ENCODE data around the gene SLC9A2. TPM values are rescaled to one million over a fixed set of nuclear protein-coding genes. Genes with fewer than 3 reads are reported as not detected.

SLC9A2 gene
- total RNA-seq, 2 donors from 2014 or later = not detected

DNA sequence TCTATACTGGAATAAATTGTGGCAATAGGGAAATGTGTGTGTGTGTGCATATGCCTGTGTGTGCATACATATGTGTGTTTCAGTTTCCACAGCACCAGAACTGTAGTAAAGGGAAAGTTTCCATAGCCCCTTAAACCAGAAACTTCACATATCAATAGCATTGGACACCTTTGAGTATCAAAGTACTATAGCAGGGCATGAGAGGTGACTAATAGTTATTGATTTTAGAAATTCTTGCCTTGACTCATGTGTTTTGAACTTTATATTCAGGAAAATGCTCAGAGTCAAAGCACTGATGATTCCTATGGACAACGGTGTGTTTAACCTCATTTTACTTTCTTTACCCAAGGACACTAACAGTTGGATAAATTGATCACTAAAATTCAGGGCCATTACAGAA lies 50.0 kb downstream of the SLC9A2 start:
- Mint-ChIP-seq H3K4me3 (no peak overlapping the region), H3K4me1 (no peaks in the 10 kb centered on the region), H3K36me3 (ENCODE audit: low read depth) (no peaks in the 10 kb centered on the region), H3K27me3 (peaks cover 33% of the 10 kb centered on the region), H3K27ac (no peak overlapping the region)
- no peak for DNase-seq
- no peak for ATAC-seq
- H3K9me3 ChIP-seq (ENCODE audit: control insufficient read depth, low read length, poor library complexity, severe bottlenecking) = no peaks in the 10 kb centered on the region

GRCh38 chr2:102672107-102672776 lies 52.9 kb downstream of the SLC9A2 start:
- H3K9me3 ChIP-seq (ENCODE audit: control insufficient read depth, low read length, poor library complexity, severe bottlenecking) = no peaks in the 10 kb centered on the region
- peaks cover 50% of the 10 kb centered on the region for H3K27me3 Mint-ChIP-seq
- no peak overlapping the region for H3K4me3 Mint-ChIP-seq
- ATAC-seq (no peak), DNase-seq (no peak)
- H3K4me1 Mint-ChIP-seq = no peaks in the 10 kb centered on the region
- no peaks in the 10 kb centered on the region for H3K36me3 Mint-ChIP-seq (ENCODE audit: low read depth)
- H3K27ac Mint-ChIP-seq = no peak overlapping the region

GRCh38 chr2:102674370-102674769 lies 55.0 kb downstream of the SLC9A2 start:
- H3K4me3 Mint-ChIP-seq = no peak overlapping the region
- DNase-seq (no peak), ATAC-seq (no peak)
- H3K27me3 Mint-ChIP-seq = peaks cover 38% of the 10 kb centered on the region
- no peaks in the 10 kb centered on the region for H3K4me1 Mint-ChIP-seq
- H3K36me3 Mint-ChIP-seq (ENCODE audit: low read depth) = no peaks in the 10 kb centered on the region
- no peak overlapping the region for H3K27ac Mint-ChIP-seq
- no peaks in the 10 kb centered on the region for H3K9me3 ChIP-seq (ENCODE audit: control insufficient read depth, low read length, poor library complexity, severe bottlenecking)

GRCh38 chr2:102674836-102675235 lies 55.5 kb downstream of the SLC9A2 start:
- no peaks in the 10 kb centered on the region for H3K4me1 Mint-ChIP-seq
- H3K27me3 Mint-ChIP-seq = peaks cover 34% of the 10 kb centered on the region
- no peak for ATAC-seq
- DNase-seq = no peak
- no peak overlapping the region for H3K27ac Mint-ChIP-seq
- no peaks in the 10 kb centered on the region for H3K9me3 ChIP-seq (ENCODE audit: control insufficient read depth, low read length, poor library complexity, severe bottlenecking)
- no peak overlapping the region for H3K4me3 Mint-ChIP-seq
- H3K36me3 Mint-ChIP-seq (ENCODE audit: low read depth) = no peaks in the 10 kb centered on the region

GRCh38 chr2:102677244-102678215 lies 58.2 kb downstream of the SLC9A2 start:
- Mint-ChIP-seq H3K4me3 (no peak overlapping the region), H3K27me3 (peaks cover 31% of the 10 kb centered on the region), H3K4me1 (no peaks in the 10 kb centered on the region), H3K27ac (no peak overlapping the region), H3K36me3 (ENCODE audit: low read depth) (no peaks in the 10 kb centered on the region)
- no peak for ATAC-seq
- no peaks in the 10 kb centered on the region for H3K9me3 ChIP-seq (ENCODE audit: control insufficient read depth, low read length, poor library complexity, severe bottlenecking)
- DNase-seq = no peak

DNA sequence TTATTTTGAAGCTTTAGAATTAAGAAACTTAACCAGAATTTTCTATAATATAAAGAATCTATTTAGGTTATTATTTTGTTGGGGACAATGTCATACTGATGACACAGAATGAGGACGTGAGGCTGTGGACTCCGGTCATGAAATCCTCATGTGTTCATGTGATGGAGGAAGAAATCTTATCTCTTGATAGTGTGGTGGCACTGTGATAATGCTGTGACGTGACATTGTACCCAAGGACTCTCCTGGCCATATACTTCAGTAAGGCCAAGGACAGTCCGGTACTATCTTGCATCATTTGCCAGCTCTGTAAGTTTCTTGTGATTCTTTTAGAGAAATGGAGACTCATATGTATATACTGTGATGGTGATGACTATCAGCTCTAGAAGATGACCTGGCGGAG lies 59.1 kb downstream of the SLC9A2 start:
- Mint-ChIP-seq H3K36me3 (ENCODE audit: low read depth) (no peaks in the 10 kb centered on the region), H3K4me3 (no peak overlapping the region), H3K27me3 (peaks cover 31% of the 10 kb centered on the region), H3K4me1 (no peaks in the 10 kb centered on the region), H3K27ac (no peak overlapping the region)
- ATAC-seq (no peak), DNase-seq (no peak)
- H3K9me3 ChIP-seq (ENCODE audit: control insufficient read depth, low read length, poor library complexity, severe bottlenecking) = no peaks in the 10 kb centered on the region

DNA sequence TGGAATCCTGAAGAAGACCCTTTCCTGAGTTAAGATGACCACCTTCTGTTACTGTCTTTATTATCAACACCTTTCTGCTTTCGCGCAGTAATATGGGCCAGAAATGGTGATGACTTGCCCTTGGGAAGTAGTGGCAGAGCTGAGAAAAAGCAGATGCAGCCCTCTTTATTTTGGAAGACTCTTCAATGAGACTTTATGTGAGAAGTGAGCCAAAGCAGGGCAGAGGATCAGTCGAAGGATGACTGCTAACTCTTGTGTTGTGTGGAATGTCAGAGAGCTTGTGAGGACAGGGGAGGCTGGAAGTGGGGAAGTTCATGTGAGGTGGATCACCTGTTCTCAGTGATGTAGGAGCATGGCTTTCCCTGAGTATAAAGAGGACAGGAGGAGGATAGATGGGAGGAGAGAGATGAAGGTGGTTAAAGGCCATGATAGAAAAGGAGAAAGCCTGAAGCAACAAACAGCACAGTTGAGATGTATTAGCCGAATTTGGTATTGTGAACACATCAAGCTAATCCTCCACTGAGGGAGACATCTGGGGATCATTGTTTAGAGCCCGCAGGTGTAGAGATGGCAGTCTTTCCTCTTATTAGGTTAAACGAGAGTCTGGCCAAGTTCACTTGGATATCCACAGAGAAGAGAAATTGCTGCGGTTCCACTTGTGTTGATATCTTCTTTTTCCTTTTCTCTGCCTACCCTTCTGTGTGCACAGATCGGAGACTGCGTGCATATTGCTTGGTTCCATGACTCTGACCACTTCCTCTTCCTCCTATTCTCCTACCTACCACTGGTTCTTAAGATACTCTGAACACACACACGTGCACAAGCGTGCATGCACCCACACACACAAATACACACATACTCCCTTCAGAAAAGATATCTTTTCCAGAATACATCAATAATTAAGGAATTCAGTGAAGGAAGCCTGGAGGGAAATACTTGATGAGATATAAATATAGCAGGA lies 67.4 kb downstream of the SLC9A2 start:
- Mint-ChIP-seq H3K27me3 (peaks cover 12% of the 10 kb centered on the region), H3K36me3 (ENCODE audit: low read depth) (peaks cover 2% of the 10 kb centered on the region), H3K4me3 (no peak overlapping the region), H3K4me1 (peaks cover 4% of the 10 kb centered on the region), H3K27ac (no peak overlapping the region)
- DNase-seq (no peak), ATAC-seq (no peak)
- no peaks in the 10 kb centered on the region for H3K9me3 ChIP-seq (ENCODE audit: control insufficient read depth, low read length, poor library complexity, severe bottlenecking)

GRCh38 chr2:102690012-102690411 lies 70.7 kb downstream of the SLC9A2 start:
- ATAC-seq = no peak
- DNase-seq = no peak
- Mint-ChIP-seq H3K27ac (no peak overlapping the region), H3K36me3 (ENCODE audit: low read depth) (peaks cover 2% of the 10 kb centered on the region), H3K27me3 (peaks cover 13% of the 10 kb centered on the region), H3K4me1 (peaks cover 4% of the 10 kb centered on the region), H3K4me3 (no peak overlapping the region)
- no peaks in the 10 kb centered on the region for H3K9me3 ChIP-seq (ENCODE audit: control insufficient read depth, low read length, poor library complexity, severe bottlenecking)

- no peak overlapping the region for H3K4me3 Mint-ChIP-seq
- no peaks in the 10 kb centered on the region for H3K4me1 Mint-ChIP-seq
Measured at GRCh38 chr2:102696463-102696862, 77.1 kb downstream of the SLC9A2 start.

GRCh38 chr2:102698369-102699111 lies 79.2 kb downstream of the SLC9A2 start:
- Mint-ChIP-seq H3K27ac (no peak overlapping the region), H3K4me1 (no peaks in the 10 kb centered on the region), H3K36me3 (ENCODE audit: low read depth) (no peaks in the 10 kb centered on the region), H3K27me3 (peaks cover 13% of the 10 kb centered on the region), H3K4me3 (no peak overlapping the region)
- H3K9me3 ChIP-seq (ENCODE audit: control insufficient read depth, low read length, poor library complexity, severe bottlenecking) = no peaks in the 10 kb centered on the region
- ATAC-seq (no peak), DNase-seq (no peak)

More at GRCh38 chr2:102696463-102696862, 77.1 kb downstream of the SLC9A2 start:
- Mint-ChIP-seq H3K27me3 (peaks cover 7% of the 10 kb centered on the region), H3K27ac (no peak overlapping the region), H3K36me3 (ENCODE audit: low read depth) (no peaks in the 10 kb centered on the region)
- H3K9me3 ChIP-seq (ENCODE audit: control insufficient read depth, low read length, poor library complexity, severe bottlenecking) = no peaks in the 10 kb centered on the region
- DNase-seq (no peak), ATAC-seq (no peak)

DNA sequence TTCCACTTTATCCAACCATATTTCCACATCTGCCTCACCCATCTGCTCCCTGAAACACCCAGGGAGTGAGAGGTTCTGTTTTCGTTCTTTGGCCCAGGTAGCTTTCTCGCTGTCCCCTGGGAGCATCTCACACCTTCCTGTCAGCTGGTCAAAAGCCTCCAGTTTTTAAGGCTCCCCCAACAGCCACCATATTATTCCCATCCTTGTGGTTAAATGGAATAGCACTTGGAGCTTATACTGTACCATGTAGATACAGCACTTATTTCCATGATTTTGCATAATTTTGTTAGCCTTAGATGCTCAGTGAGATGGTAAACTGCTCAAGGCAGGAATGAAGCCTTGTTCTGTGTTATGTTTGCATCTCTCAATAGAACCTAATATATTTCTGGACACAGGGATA lies 84.0 kb downstream of the SLC9A2 start:
- no peak for DNase-seq
- Mint-ChIP-seq H3K4me1 (no peaks in the 10 kb centered on the region), H3K27me3 (peaks cover 36% of the 10 kb centered on the region), H3K27ac (no peak overlapping the region), H3K36me3 (ENCODE audit: low read depth) (no peaks in the 10 kb centered on the region), H3K4me3 (no peak overlapping the region)
- ATAC-seq = no peak
- H3K9me3 ChIP-seq (ENCODE audit: control insufficient read depth, low read length, poor library complexity, severe bottlenecking) = no peaks in the 10 kb centered on the region

- ATAC-seq (no peak), DNase-seq (no peak)
- H3K4me3 Mint-ChIP-seq = no peak overlapping the region
- H3K27ac Mint-ChIP-seq = no peak overlapping the region
- no peaks in the 10 kb centered on the region for H3K9me3 ChIP-seq (ENCODE audit: control insufficient read depth, low read length, poor library complexity, severe bottlenecking)
- H3K36me3 Mint-ChIP-seq (ENCODE audit: low read depth) = no peaks in the 10 kb centered on the region
- no peaks in the 10 kb centered on the region for H3K4me1 Mint-ChIP-seq
- peaks cover 37% of the 10 kb centered on the region for H3K27me3 Mint-ChIP-seq
Measured at GRCh38 chr2:102703748-102704147, 84.4 kb downstream of the SLC9A2 start.

Measured in T-helper 17 cell (primary cell).